WTC11 (cell line): ENCODE measurements around the gene TBC1D8B. TPM values are rescaled to one million over a fixed set of nuclear protein-coding genes. Genes with fewer than 3 reads are reported as not detected.

ENCODE experiments used
- ATAC-seq: fragments of 200-7000 bp; cut with Tn5 transposase; 2 replicates; pipeline ENCODE4 v1.10.0; 2021; ENCODE audit warnings: mild to moderate bottlenecking, moderate library complexity
- CTCF ChIA-PET: fragments of 300-600 bp; sonication (Branson Sonifier 250); formaldehyde crosslinking; loops from one replicate; lab custom pipeline; 2021; ENCODE audit warnings: antibody characterized with exemption; lab: Charles Lee
- POLR2A ChIA-PET: fragments of 350-600 bp; sonication (Branson Sonifier 250); formaldehyde crosslinking; loops from one replicate; lab custom pipeline; 2021; ENCODE audit warnings: antibody characterized with exemption; lab: Charles Lee
- DNase-seq: peaks from one replicate; pipeline ENCODE4 v3.0.0; 2021; ENCODE audit warnings: low spot score
- H3K27ac Mint-ChIP-seq: 2 replicates; pipeline ENCODE4 v1.8.0; 2021; ENCODE audit warnings: mixed read lengths
- H3K27me3 Mint-ChIP-seq: 2 replicates; pipeline ENCODE4 v1.8.0; 2021; ENCODE audit warnings: low read depth, mild to moderate bottlenecking, moderate library complexity, mixed read lengths
- H3K36me3 Mint-ChIP-seq: 2 replicates; pipeline ENCODE4 v1.8.0; 2021; ENCODE audit warnings: mixed read lengths
- H3K4me1 Mint-ChIP-seq: 2 replicates; pipeline ENCODE4 v1.8.0; 2022; ENCODE audit warnings: mixed read lengths
- H3K4me3 Mint-ChIP-seq: 2 replicates; pipeline ENCODE4 v1.8.0; 2021; ENCODE audit warnings: mild to moderate bottlenecking, moderate library complexity, mixed read lengths
- H3K9me3 Mint-ChIP-seq: 2 replicates; pipeline ENCODE4 v1.8.0; 2021; ENCODE audit warnings: mixed read lengths
- CREM ChIP-seq: sonication (generic); formaldehyde crosslinking; IDR thresholded peaks from 2 replicates; pipeline ENCODE4 v1.8.1; 2022; ENCODE audit warnings: mild to moderate bottlenecking, missing genetic modification reagents, moderate library complexity
- HMGA2 ChIP-seq: fragments of 250-450 bp; sonication (Bioruptor Pico); IDR thresholded peaks from 2 replicates; pipeline ENCODE4 v1.4.0; 2021; ENCODE audit warnings: mild to moderate bottlenecking, moderate library complexity
- MXD4 ChIP-seq: fragments of 250-450 bp; sonication (Bioruptor Pico); IDR thresholded peaks from 2 replicates; pipeline ENCODE4 v1.8.0; 2021; ENCODE audit warnings: mild to moderate bottlenecking, moderate library complexity, borderline replicate concordance
- MYBL2 ChIP-seq: sonication (generic); formaldehyde crosslinking; IDR thresholded peaks from 2 replicates; pipeline ENCODE4 v1.8.1; 2023; ENCODE audit warnings: mild to moderate bottlenecking, moderate library complexity, missing genetic modification reagents
- NR2C2 ChIP-seq: sonication (generic); formaldehyde crosslinking; IDR thresholded peaks from 2 replicates; pipeline ENCODE4 v1.8.0; 2022; ENCODE audit warnings: mild to moderate bottlenecking, missing genetic modification reagents
- NR3C1 ChIP-seq: sonication (generic); formaldehyde crosslinking; conservative IDR thresholded peaks from 2 replicates; pipeline ENCODE4 v1.8.1; 2023; ENCODE audit warnings: low read depth, mild to moderate bottlenecking, missing genetic modification reagents
- PRRX2 ChIP-seq: fragments of 250-450 bp; sonication (Bioruptor Pico); IDR thresholded peaks from 2 replicates; pipeline ENCODE4 v1.8.0; 2021; ENCODE audit warnings: mild to moderate bottlenecking
- SMAD3 ChIP-seq: sonication (generic); formaldehyde crosslinking; IDR thresholded peaks from 2 replicates; pipeline ENCODE4 v1.8.0; 2022; ENCODE audit warnings: missing genetic modification reagents, mild to moderate bottlenecking, borderline replicate concordance
- SP1 ChIP-seq: sonication (generic); formaldehyde crosslinking; conservative IDR thresholded peaks from 2 replicates; pipeline ENCODE4 v1.8.1; 2022; ENCODE audit warnings: missing genetic modification reagents
- TCF7 ChIP-seq: sonication (generic); formaldehyde crosslinking; IDR thresholded peaks from 2 replicates; pipeline ENCODE4 v1.8.0; 2022; ENCODE audit warnings: mild to moderate bottlenecking, low read depth, missing genetic modification reagents, moderate library complexity
- TEAD1 ChIP-seq: sonication (generic); formaldehyde crosslinking; IDR thresholded peaks from 2 replicates; pipeline ENCODE4 v1.8.0; 2022; ENCODE audit warnings: mild to moderate bottlenecking, missing genetic modification reagents
- TEAD4 ChIP-seq: sonication (generic); formaldehyde crosslinking; IDR thresholded peaks from 2 replicates; pipeline ENCODE4 v1.8.0; 2022; ENCODE audit warnings: mild to moderate bottlenecking, missing genetic modification reagents
- ZBTB21 ChIP-seq: sonication (generic); formaldehyde crosslinking; IDR thresholded peaks from 2 replicates; pipeline ENCODE4 v1.8.1; 2023; ENCODE audit warnings: mild to moderate bottlenecking, missing genetic modification reagents, borderline replicate concordance
- ZNF138 ChIP-seq: sonication (generic); formaldehyde crosslinking; conservative IDR thresholded peaks from 2 replicates; pipeline ENCODE4 v1.8.1; 2022; ENCODE audit warnings: mild to moderate bottlenecking, moderate library complexity, missing genetic modification reagents
- ZNF232 ChIP-seq: sonication (generic); formaldehyde crosslinking; IDR thresholded peaks from 2 replicates; pipeline ENCODE4 v1.8.0; 2022; ENCODE audit warnings: mild to moderate bottlenecking, missing genetic modification reagents
- ZNF263 ChIP-seq: sonication (generic); formaldehyde crosslinking; IDR thresholded peaks from 2 replicates; pipeline ENCODE4 v1.8.1; 2022; ENCODE audit warnings: low read depth, mild to moderate bottlenecking, moderate library complexity, missing genetic modification reagents
- ZNF317 ChIP-seq: sonication (generic); formaldehyde crosslinking; IDR thresholded peaks from 2 replicates; pipeline ENCODE4 v1.8.1; 2023; ENCODE audit warnings: low read depth, mild to moderate bottlenecking, moderate library complexity, missing genetic modification reagents, borderline replicate concordance
- ZNF416 ChIP-seq: fragments of 250-450 bp; sonication (Bioruptor Pico); IDR thresholded peaks from 2 replicates; pipeline ENCODE4 v1.9.0; 2021; ENCODE audit warnings: mild to moderate bottlenecking, inconsistent platforms
- ZNF423 ChIP-seq: fragments of 250-450 bp; sonication (Bioruptor Pico); IDR thresholded peaks from 2 replicates; pipeline ENCODE4 v2.1.2; 2022; ENCODE audit warnings: mild to moderate bottlenecking, moderate library complexity
- total RNA-seq: library from RNA; stranded (reverse); gene quantifications from 3 replicates; pipeline ENCODE4 v1.2.3, GENCODE V29; 2021
- TF ChIP-seq, protein P1 (sequence below): fragments of 200-600 bp; IDR thresholded peaks from 2 replicates; pipeline ENCODE4 v1.8.0; 2022; ENCODE audit warnings: antibody characterized with exemption
- TF ChIP-seq, protein P2 (sequence below): sonication (generic); formaldehyde crosslinking; IDR thresholded peaks from 2 replicates; pipeline ENCODE4 v1.8.0; 2023; ENCODE audit warnings: missing genetic modification reagents
- TF ChIP-seq, protein P3 (sequence below): sonication (generic); formaldehyde crosslinking; IDR thresholded peaks from 2 replicates; pipeline ENCODE4 v1.8.1; 2023; ENCODE audit warnings: mild to moderate bottlenecking, moderate library complexity, missing genetic modification reagents
- TF ChIP-seq, protein P4 (sequence below): fragments of 250-450 bp; sonication (Bioruptor Pico); IDR thresholded peaks from 2 replicates; pipeline ENCODE4 v2.1.2; 2022; ENCODE audit warnings: mild to moderate bottlenecking, moderate library complexity
- TF ChIP-seq, protein P5 (sequence below): sonication (generic); formaldehyde crosslinking; IDR thresholded peaks from 2 replicates; pipeline ENCODE4 v1.8.0; 2022; ENCODE audit warnings: mild to moderate bottlenecking, missing genetic modification reagents
- TF ChIP-seq, protein P6 (sequence below): sonication (generic); formaldehyde crosslinking; IDR thresholded peaks from 2 replicates; pipeline ENCODE4 v1.8.1; 2022; ENCODE audit warnings: low read depth, missing genetic modification reagents, borderline replicate concordance
- TF ChIP-seq, protein P7 (sequence below): fragments of 250-450 bp; sonication (Bioruptor Pico); IDR thresholded peaks from 2 replicates; pipeline ENCODE4 v1.9.0; 2021; ENCODE audit warnings: mild to moderate bottlenecking
- TF ChIP-seq, protein P8 (sequence below): sonication (generic); formaldehyde crosslinking; IDR thresholded peaks from 2 replicates; pipeline ENCODE4 v1.8.0; 2022; ENCODE audit warnings: mild to moderate bottlenecking, missing genetic modification reagents

TBC1D8B gene
- total RNA-seq, 1 experiment from 2014 or later, result 6.3 TPM

DNA sequence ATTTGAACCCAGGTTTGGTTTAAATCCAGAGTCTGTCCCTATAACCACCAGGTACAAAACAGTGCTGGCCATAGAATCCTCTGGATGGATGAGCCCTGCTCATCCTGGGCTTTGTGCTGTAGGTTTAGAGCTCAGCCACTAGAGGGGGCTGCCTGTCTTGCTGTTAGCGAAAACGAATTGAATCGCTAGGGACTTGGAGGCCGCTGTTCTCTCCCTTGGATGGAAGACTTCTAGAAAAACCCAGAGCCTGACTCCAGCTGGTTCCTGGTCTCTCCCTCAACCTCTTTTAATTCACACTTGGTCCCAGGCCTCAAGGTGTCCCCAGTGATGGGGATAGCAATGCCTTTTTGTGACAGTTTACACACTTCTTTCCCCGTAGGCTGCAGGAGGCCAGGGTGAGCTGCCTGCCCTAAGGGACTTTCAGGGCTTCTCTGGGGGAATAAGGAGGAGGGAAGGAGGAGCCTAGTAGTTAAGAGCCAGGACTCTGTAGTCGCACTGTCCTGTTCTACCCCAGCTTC, 92.0 kb downstream of the TBC1D8B start:
- ChIA-PET CTCF (interaction anchor here (0.9 to 3.8 kb wide), 22 partner anchors 9 to 881 kb away, joined by 3 to 54 read pairs (median 4); partner anchors contain the start of genes CLDN2, RBM41, RIPPLY1 and TSC22D3), POLR2A (no interaction called here)
- Mint-ChIP-seq H3K36me3 (no peaks in the 10 kb centered on the region), H3K9me3 (no peaks in the 10 kb centered on the region), H3K4me1 (peaks cover 10% of the 10 kb centered on the region), H3K4me3 (no peak overlapping the region), H3K27me3 (no peaks in the 10 kb centered on the region), H3K27ac (no peak overlapping the region)
- ATAC-seq (peak; percentile 89), DNase-seq (peak; percentile 52)
- TF ChIP-seq, protein P1, sequence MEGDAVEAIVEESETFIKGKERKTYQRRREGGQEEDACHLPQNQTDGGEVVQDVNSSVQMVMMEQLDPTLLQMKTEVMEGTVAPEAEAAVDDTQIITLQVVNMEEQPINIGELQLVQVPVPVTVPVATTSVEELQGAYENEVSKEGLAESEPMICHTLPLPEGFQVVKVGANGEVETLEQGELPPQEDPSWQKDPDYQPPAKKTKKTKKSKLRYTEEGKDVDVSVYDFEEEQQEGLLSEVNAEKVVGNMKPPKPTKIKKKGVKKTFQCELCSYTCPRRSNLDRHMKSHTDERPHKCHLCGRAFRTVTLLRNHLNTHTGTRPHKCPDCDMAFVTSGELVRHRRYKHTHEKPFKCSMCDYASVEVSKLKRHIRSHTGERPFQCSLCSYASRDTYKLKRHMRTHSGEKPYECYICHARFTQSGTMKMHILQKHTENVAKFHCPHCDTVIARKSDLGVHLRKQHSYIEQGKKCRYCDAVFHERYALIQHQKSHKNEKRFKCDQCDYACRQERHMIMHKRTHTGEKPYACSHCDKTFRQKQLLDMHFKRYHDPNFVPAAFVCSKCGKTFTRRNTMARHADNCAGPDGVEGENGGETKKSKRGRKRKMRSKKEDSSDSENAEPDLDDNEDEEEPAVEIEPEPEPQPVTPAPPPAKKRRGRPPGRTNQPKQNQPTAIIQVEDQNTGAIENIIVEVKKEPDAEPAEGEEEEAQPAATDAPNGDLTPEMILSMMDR, result peak; percentile 57
- no peak for TF ChIP-seq ZNF263 (CRISPR knock-in tag)

DNA sequence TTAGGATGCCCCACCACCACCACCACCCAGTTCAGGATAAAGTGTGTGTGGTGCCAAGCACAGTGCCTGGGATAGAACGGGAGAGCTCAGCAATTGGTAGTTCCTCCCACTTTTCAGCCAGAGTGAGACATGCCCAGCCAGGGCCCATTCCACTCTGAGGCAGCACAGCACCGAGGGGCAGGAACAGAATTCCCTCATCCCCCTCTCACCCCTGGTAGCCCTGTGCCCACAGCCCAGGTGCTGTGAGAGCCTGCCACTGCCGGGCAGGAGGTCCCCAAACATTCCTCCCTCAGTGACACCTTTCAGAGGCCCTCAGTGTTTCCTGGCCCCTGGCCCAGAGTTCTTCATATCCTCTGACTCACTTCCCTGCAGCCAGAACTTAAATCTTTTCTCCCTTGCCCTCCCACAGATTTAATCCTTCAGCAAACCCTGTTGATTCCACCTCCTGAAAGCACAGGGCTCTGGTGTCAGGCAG, 92.5 kb downstream of the TBC1D8B start:
- POLR2A ChIA-PET, result no interaction called here
- no peak overlapping the region for H3K4me3 Mint-ChIP-seq

DNA sequence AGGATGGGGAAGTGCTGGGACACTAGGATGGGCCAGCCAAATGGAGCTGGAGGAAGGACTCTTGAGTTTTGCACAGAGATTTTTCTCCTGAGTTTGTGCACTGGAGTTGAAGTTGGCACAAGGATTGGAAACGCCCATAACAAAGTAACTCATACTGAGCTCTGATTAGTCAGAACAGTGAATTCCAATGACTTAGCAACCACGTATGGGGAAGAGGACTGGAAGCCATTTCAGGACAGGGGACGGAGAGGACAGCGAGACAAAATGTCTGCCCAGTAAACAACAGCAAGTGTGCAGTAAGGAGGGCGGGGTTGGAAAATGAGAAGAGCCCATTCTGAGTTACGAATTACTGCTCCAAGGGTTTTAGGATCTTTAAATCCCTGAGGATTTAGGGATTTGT, 94.8 kb downstream of the TBC1D8B start:
- H3K9me3 Mint-ChIP-seq, result no peaks in the 10 kb centered on the region
- no peaks in the 10 kb centered on the region for H3K27me3 Mint-ChIP-seq
- H3K4me3 Mint-ChIP-seq, result no peak overlapping the region
- peaks cover 10% of the 10 kb centered on the region for H3K4me1 Mint-ChIP-seq
- H3K36me3 Mint-ChIP-seq, result no peaks in the 10 kb centered on the region
- POLR2A ChIA-PET, result no interaction called here
- CTCF ChIA-PET, result interaction anchor here (0.5 to 1.6 kb wide), 3 partner anchors 23 to 126 kb away, joined by 3 to 12 read pairs (median 3); no protein-coding TSS in a partner anchor
- ATAC-seq (no peak), DNase-seq (no peak)
- no peak overlapping the region for H3K27ac Mint-ChIP-seq
- TF ChIP-seq NR3C1 (CRISPR knock-in tag) (no peak), TEAD4 (CRISPR knock-in tag) (no peak), HMGA2 (no peak), CREM (CRISPR knock-in tag) (no peak), MYBL2 (CRISPR knock-in tag) (no peak), TEAD1 (CRISPR knock-in tag) (no peak), MXD4 (no peak), SP1 (CRISPR knock-in tag) (no peak), NR2C2 (CRISPR knock-in tag) (no peak), ZNF232 (no peak), ZNF416 (no peak), ZBTB21 (CRISPR knock-in tag) (no peak)
- TF ChIP-seq, protein P2, sequence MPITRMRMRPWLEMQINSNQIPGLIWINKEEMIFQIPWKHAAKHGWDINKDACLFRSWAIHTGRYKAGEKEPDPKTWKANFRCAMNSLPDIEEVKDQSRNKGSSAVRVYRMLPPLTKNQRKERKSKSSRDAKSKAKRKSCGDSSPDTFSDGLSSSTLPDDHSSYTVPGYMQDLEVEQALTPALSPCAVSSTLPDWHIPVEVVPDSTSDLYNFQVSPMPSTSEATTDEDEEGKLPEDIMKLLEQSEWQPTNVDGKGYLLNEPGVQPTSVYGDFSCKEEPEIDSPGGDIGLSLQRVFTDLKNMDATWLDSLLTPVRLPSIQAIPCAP, result no peak
- TF ChIP-seq, protein P3, sequence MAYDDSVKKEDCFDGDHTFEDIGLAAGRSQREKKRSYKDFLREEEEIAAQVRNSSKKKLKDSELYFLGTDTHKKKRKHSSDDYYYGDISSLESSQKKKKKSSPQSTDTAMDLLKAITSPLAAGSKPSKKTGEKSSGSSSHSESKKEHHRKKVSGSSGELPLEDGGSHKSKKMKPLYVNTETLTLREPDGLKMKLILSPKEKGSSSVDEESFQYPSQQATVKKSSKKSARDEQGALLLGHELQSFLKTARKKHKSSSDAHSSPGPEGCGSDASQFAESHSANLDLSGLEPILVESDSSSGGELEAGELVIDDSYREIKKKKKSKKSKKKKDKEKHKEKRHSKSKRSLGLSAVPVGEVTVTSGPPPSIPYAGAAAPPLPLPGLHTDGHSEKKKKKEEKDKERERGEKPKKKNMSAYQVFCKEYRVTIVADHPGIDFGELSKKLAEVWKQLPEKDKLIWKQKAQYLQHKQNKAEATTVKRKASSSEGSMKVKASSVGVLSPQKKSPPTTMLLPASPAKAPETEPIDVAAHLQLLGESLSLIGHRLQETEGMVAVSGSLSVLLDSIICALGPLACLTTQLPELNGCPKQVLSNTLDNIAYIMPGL, result no peak
- TF ChIP-seq, protein P4, sequence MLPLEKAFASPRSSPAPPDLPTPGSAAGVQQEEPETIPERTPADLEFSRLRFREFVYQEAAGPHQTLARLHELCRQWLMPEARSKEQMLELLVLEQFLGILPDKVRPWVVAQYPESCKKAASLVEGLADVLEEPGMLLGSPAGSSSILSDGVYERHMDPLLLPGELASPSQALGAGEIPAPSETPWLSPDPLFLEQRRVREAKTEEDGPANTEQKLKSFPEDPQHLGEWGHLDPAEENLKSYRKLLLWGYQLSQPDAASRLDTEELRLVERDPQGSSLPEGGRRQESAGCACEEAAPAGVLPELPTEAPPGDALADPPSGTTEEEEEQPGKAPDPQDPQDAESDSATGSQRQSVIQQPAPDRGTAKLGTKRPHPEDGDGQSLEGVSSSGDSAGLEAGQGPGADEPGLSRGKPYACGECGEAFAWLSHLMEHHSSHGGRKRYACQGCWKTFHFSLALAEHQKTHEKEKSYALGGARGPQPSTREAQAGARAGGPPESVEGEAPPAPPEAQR (CRISPR knock-in tag), result no peak

More for the DNA sequence above, 92.5 kb downstream of the TBC1D8B start:
- TF ChIP-seq, protein P5, sequence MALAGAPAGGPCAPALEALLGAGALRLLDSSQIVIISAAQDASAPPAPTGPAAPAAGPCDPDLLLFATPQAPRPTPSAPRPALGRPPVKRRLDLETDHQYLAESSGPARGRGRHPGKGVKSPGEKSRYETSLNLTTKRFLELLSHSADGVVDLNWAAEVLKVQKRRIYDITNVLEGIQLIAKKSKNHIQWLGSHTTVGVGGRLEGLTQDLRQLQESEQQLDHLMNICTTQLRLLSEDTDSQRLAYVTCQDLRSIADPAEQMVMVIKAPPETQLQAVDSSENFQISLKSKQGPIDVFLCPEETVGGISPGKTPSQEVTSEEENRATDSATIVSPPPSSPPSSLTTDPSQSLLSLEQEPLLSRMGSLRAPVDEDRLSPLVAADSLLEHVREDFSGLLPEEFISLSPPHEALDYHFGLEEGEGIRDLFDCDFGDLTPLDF (CRISPR knock-in tag), result no peak
- TF ChIP-seq, protein P6, sequence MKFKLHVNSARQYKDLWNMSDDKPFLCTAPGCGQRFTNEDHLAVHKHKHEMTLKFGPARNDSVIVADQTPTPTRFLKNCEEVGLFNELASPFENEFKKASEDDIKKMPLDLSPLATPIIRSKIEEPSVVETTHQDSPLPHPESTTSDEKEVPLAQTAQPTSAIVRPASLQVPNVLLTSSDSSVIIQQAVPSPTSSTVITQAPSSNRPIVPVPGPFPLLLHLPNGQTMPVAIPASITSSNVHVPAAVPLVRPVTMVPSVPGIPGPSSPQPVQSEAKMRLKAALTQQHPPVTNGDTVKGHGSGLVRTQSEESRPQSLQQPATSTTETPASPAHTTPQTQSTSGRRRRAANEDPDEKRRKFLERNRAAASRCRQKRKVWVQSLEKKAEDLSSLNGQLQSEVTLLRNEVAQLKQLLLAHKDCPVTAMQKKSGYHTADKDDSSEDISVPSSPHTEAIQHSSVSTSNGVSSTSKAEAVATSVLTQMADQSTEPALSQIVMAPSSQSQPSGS (CRISPR knock-in tag), result no peak
- TF ChIP-seq, protein P7, sequence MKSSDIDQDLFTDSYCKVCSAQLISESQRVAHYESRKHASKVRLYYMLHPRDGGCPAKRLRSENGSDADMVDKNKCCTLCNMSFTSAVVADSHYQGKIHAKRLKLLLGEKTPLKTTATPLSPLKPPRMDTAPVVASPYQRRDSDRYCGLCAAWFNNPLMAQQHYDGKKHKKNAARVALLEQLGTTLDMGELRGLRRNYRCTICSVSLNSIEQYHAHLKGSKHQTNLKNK (CRISPR knock-in tag), result no peak
- TF ChIP-seq ZNF423 (no peak), ZNF138 (CRISPR knock-in tag) (no peak), PRRX2 (CRISPR knock-in tag) (no peak), ZNF317 (no peak), TCF7 (CRISPR knock-in tag) (no peak), SMAD3 (CRISPR knock-in tag) (no peak)
- TF ChIP-seq, protein P8, sequence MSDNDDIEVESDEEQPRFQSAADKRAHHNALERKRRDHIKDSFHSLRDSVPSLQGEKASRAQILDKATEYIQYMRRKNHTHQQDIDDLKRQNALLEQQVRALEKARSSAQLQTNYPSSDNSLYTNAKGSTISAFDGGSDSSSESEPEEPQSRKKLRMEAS (CRISPR knock-in tag), result no peak
- H3K36me3 Mint-ChIP-seq, result no peaks in the 10 kb centered on the region
- DNase-seq, result no peak
- no peak for ATAC-seq
- no peaks in the 10 kb centered on the region for H3K27me3 Mint-ChIP-seq
- peaks cover 10% of the 10 kb centered on the region for H3K4me1 Mint-ChIP-seq
- CTCF ChIA-PET, result interaction anchor here (0.6 to 3.8 kb wide), 23 partner anchors 9 to 880 kb away, joined by 3 to 54 read pairs (median 4); partner anchors contain the start of genes CLDN2, RBM41, RIPPLY1 and TSC22D3
- no peak overlapping the region for H3K27ac Mint-ChIP-seq
- no peaks in the 10 kb centered on the region for H3K9me3 Mint-ChIP-seq
